NK-92 (cell line): ENCODE data around the gene YIPF5.

Source experiments
- DNase-seq: peaks from one replicate; lab custom pipeline; 2025; ENCODE audit not compliant: unreplicated experiment; lab: John Stamatoyannopoulos, UW

YIPF5 gene

GRCh38 chr5:144128844-144129243 is 41.6 kb downstream of the YIPF5 start:
- no peak for DNase-seq

DNA sequence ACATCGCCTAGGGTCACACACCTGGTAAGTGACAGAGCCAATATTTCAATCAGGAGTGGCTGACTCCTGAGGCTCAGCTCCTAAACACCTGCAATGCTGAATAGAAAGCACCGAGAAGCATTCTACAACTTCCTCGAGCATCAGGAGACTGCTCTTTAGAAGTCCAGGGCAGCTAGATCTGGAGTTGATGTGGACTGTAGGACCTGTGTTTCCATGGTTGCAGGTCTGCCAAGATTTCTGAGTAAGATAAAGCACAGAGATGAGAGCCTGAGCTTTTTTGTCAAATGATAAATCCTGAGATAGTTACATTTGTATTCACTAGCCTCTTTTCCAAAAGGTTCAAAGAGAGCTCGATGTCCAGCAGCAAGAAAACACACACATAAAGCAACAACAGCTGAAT is 43.8 kb downstream of the YIPF5 start:
- no peak for DNase-seq

GRCh38 chr5:144125163-144125726 is 45.2 kb downstream of the YIPF5 start:
- DNase-seq: no peak

GRCh38 chr5:144122641-144123040 is 47.8 kb downstream of the YIPF5 start:
- no peak for DNase-seq

- no peak for DNase-seq
These were observed 48.4 kb downstream of the YIPF5 start for GRCh38 chr5:144122081-144122480.

GRCh38 chr5:144121577-144121976 is 48.9 kb downstream of the YIPF5 start:
- DNase-seq: no peak

GRCh38 chr5:144120661-144121180 is 49.7 kb downstream of the YIPF5 start:
- no peak for DNase-seq

GRCh38 chr5:144117412-144117811 is 53.0 kb downstream of the YIPF5 start:
- DNase-seq: no peak

DNA sequence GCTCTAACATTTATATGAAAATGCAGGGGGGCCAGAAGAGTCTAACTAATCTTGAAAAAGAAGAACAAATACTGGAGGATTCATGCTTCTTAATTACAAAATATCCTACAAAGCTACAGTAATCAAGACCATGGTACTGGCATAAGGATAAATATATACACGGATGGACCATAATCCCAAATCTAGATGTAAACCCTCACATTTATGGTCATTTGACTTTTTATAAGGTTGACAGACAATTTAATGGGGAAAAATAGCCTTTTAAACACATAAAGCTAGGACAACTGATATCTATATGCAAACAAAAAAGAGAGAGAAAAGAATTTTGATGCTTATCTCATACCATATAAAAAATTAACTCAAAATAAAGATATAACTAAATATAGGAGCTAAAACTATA is 55.9 kb downstream of the YIPF5 start:
- no peak for DNase-seq
